Caco-2 (cell line): Measurements from ENCODE around the gene LGR6. TPM values are rescaled to one million over a fixed set of nuclear protein-coding genes. Genes with fewer than 3 reads are reported as not detected.

Experiments used
- BruUV-seq: library from RNA; stranded (reverse); fragments of 400-500 nt; replicated peaks from 2 replicates; lab custom pipeline; 2021; lab: Mats Ljungman, UMichigan
- CTCF ChIA-PET: fragments of 300-600 bp; sonication (Branson Sonifier 250); formaldehyde crosslinking; loops from one replicate; lab custom pipeline; 2022; ENCODE audit warnings: antibody characterized with exemption; lab: Charles Lee
- POLR2A ChIA-PET: fragments of 300-600 bp; sonication (Branson Sonifier 250); formaldehyde crosslinking; loops from one replicate; lab custom pipeline; 2022; ENCODE audit warnings: antibody characterized with exemption; lab: Charles Lee
- DNase-seq, 2 experiments: peaks; one replicate each; pipeline versions ENCODE4 v3.0.0 to v3.0.0-alpha.2; 2020 to 2022
- H3K27me3 ChIP-seq: replicated peaks from 2 replicates; pipeline ENCODE4 v1.6.0; 2011; ENCODE audit warnings: low read length; ENCODE audit not compliant: control insufficient read depth, insufficient read depth
- H3K36me3 ChIP-seq: 2 replicates; pipeline ENCODE4 v1.5.1; 2011; ENCODE audit warnings: low read length; ENCODE audit not compliant: control insufficient read depth, insufficient read depth
- H3K4me1 ChIP-seq: fragments of 250-450 bp; sonication (Bioruptor Pico); 2 replicates; pipeline ENCODE4 v1.5.1; 2020; ENCODE audit warnings: mild to moderate bottlenecking
- H3K4me3 ChIP-seq: 2 replicates; pipeline ENCODE4 v1.5.1; 2011; ENCODE audit warnings: low read depth, mild to moderate bottlenecking, control low read depth, low read length
- H3K9me3 ChIP-seq: fragments of 250-450 bp; sonication (Bioruptor Pico); 2 replicates; pipeline ENCODE4 v1.5.1; 2020; ENCODE audit warnings: mild to moderate bottlenecking, moderate library complexity
- H3K27ac Mint-ChIP-seq: one replicate; pipeline ENCODE4 v1.8.0; 2022; ENCODE audit warnings: mixed read lengths; ENCODE audit not compliant: unreplicated experiment
- H3K27me3 Mint-ChIP-seq: one replicate; pipeline ENCODE4 v1.8.0; 2022; ENCODE audit warnings: mixed read lengths; ENCODE audit not compliant: insufficient read depth, unreplicated experiment
- H3K36me3 Mint-ChIP-seq: one replicate; pipeline ENCODE4 v1.8.0; 2022; ENCODE audit warnings: mild to moderate bottlenecking, mixed read lengths; ENCODE audit not compliant: insufficient read depth, unreplicated experiment
- H3K4me1 Mint-ChIP-seq: one replicate; pipeline ENCODE4 v1.8.0; 2022; ENCODE audit warnings: low read depth, mixed read lengths; ENCODE audit not compliant: unreplicated experiment
- H3K4me3 Mint-ChIP-seq: one replicate; pipeline ENCODE4 v1.8.0; 2022; ENCODE audit warnings: mild to moderate bottlenecking, moderate library complexity, mixed read lengths; ENCODE audit not compliant: unreplicated experiment
- H3K9me3 Mint-ChIP-seq: one replicate; pipeline ENCODE4 v1.8.0; 2022; ENCODE audit warnings: mixed read lengths; ENCODE audit not compliant: unreplicated experiment
- CTCF ChIP-seq, 2 experiments: fragments of 200-600 bp in 1 of 2; IDR thresholded peaks; 1 replicate in 1 of 2; 2 replicates in 1 of 2; pipeline versions ENCODE4 v1.5.1 to v1.8.0; 2011 to 2022; ENCODE audit warnings: antibody characterized with exemption in 1 of 2, control low read depth in 1 of 2, inconsistent platforms in 1 of 2, low read depth in 1 of 2, low read length in 1 of 2, mild to moderate bottlenecking in 1 of 2, moderate library complexity in 1 of 2; ENCODE audit not compliant: insufficient read depth in 1 of 2, severe bottlenecking in 1 of 2, unreplicated experiment in 1 of 2
- intact Hi-C: fragments of 100-400 bp; cut with micrococcal nuclease; formaldehyde crosslinking; loops from one replicate; pipeline ENCODE4 v1.10.0; 2022; ENCODE audit not compliant: unreplicated experiment
- total RNA-seq: library from RNA; stranded (reverse); gene quantifications from 2 replicates; pipeline ENCODE4 v1.2.3, GENCODE V29; 2022

Gene LGR6
- total RNA-seq, 1 experiment from 2014 or later: 0.36 TPM

GRCh38 chr1:202230939-202231645 is 37.5 kb downstream of the LGR6 start:
- no peak for TF ChIP-seq CTCF (IDR thresholded peaks at IDR 0.05; ENCODE audit: insufficient read depth in 1 of 2, low read depth in 1 of 2, low read length in 1 of 2, severe bottlenecking in 1 of 2, unreplicated experiment in 1 of 2)
- ChIA-PET POLR2A (no interaction called here), CTCF (no interaction called here)
- no peaks in the 10 kb centered on the region for H3K27me3 Mint-ChIP-seq
- no peak for DNase-seq
- Histone ChIP-seq H3K27me3 (no peaks in the 10 kb centered on the region), H3K4me1 (peaks cover 22% of the 10 kb centered on the region), H3K4me3 (no peak overlapping the region), H3K36me3 (no peaks in the 10 kb centered on the region), H3K9me3 (no peaks in the 10 kb centered on the region)
- peaks cover 2% of the 10 kb centered on the region for H3K36me3 Mint-ChIP-seq
- peaks cover 14% of the 10 kb centered on the region for H3K4me1 Mint-ChIP-seq
- no peak overlapping the region for H3K4me3 Mint-ChIP-seq
- intact Hi-C loops: no loop called here
- no peaks in the 10 kb centered on the region for H3K9me3 Mint-ChIP-seq
- no peak overlapping the region for H3K27ac Mint-ChIP-seq
- BruUV-seq: no TSS peak

- Mint-ChIP-seq H3K27me3 (no peaks in the 10 kb centered on the region), H3K4me3 (no peak overlapping the region), H3K4me1 (peaks cover 25% of the 10 kb centered on the region), H3K27ac (no peak overlapping the region), H3K36me3 (peaks cover 8% of the 10 kb centered on the region), H3K9me3 (no peaks in the 10 kb centered on the region)
- intact Hi-C loops: no loop called here
- no peak for TF ChIP-seq CTCF (IDR thresholded peaks at IDR 0.05; ENCODE audit: insufficient read depth in 1 of 2, low read depth in 1 of 2, low read length in 1 of 2, severe bottlenecking in 1 of 2, unreplicated experiment in 1 of 2)
- Histone ChIP-seq H3K36me3 (no peaks in the 10 kb centered on the region), H3K27me3 (no peaks in the 10 kb centered on the region), H3K4me1 (peaks cover 28% of the 10 kb centered on the region), H3K9me3 (no peaks in the 10 kb centered on the region), H3K4me3 (no peak overlapping the region)
- CTCF ChIA-PET: no interaction called here
- no peak for DNase-seq
- BruUV-seq: no TSS peak
- POLR2A ChIA-PET: no interaction called here
Measured at GRCh38 chr1:202233171-202233570, 39.6 kb downstream of the LGR6 start.

GRCh38 chr1:202233804-202234203 is 40.2 kb downstream of the LGR6 start:
- H3K9me3 Mint-ChIP-seq: no peaks in the 10 kb centered on the region
- no peak for TF ChIP-seq CTCF (IDR thresholded peaks at IDR 0.05; ENCODE audit: insufficient read depth in 1 of 2, low read depth in 1 of 2, low read length in 1 of 2, severe bottlenecking in 1 of 2, unreplicated experiment in 1 of 2)
- H3K27me3 Mint-ChIP-seq: no peaks in the 10 kb centered on the region
- H3K4me1 ChIP-seq: peaks cover 28% of the 10 kb centered on the region
- H3K4me1 Mint-ChIP-seq: peaks cover 25% of the 10 kb centered on the region
- CTCF ChIA-PET: interaction anchor here (1.1 kb wide), 1 partner anchor 17 kb away, joined by 3 read pairs; no protein-coding TSS in a partner anchor
- H3K9me3 ChIP-seq: no peaks in the 10 kb centered on the region
- BruUV-seq: no TSS peak
- H3K27me3 ChIP-seq: no peaks in the 10 kb centered on the region
- peaks cover 8% of the 10 kb centered on the region for H3K36me3 Mint-ChIP-seq
- H3K4me3 ChIP-seq: no peak overlapping the region
- no peaks in the 10 kb centered on the region for H3K36me3 ChIP-seq
- H3K4me3 Mint-ChIP-seq: no peak overlapping the region
- DNase-seq: no peak
- intact Hi-C loops: no loop called here
- H3K27ac Mint-ChIP-seq: no peak overlapping the region
- POLR2A ChIA-PET: no interaction called here
